Measurements from ENCODE around the gene YAE1.

- TF ChIP-seq, protein P1, sequence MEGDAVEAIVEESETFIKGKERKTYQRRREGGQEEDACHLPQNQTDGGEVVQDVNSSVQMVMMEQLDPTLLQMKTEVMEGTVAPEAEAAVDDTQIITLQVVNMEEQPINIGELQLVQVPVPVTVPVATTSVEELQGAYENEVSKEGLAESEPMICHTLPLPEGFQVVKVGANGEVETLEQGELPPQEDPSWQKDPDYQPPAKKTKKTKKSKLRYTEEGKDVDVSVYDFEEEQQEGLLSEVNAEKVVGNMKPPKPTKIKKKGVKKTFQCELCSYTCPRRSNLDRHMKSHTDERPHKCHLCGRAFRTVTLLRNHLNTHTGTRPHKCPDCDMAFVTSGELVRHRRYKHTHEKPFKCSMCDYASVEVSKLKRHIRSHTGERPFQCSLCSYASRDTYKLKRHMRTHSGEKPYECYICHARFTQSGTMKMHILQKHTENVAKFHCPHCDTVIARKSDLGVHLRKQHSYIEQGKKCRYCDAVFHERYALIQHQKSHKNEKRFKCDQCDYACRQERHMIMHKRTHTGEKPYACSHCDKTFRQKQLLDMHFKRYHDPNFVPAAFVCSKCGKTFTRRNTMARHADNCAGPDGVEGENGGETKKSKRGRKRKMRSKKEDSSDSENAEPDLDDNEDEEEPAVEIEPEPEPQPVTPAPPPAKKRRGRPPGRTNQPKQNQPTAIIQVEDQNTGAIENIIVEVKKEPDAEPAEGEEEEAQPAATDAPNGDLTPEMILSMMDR (IDR thresholded peaks at IDR 0.05; ENCODE audit: insufficient read depth, low read depth, low read length) = no peak
- TF ChIP-seq EZH2 (IDR thresholded peaks at IDR 0.05; ENCODE audit: insufficient read depth, low read length) = no peak
Observed at GRCh38 chr7:39553436-39553835, 12.8 kb upstream of the YAE1 start.

All from astrocyte (in vitro differentiated cells and primary cell).